Type B pancreatic cell (in vitro differentiated cells): ENCODE results near the gene VWDE. TPM values are rescaled to one million over a fixed set of nuclear protein-coding genes. Genes with fewer than 3 reads are reported as not detected.

Experiments
- DNase-seq: peaks from one replicate; pipeline ENCODE4 v3.0.0; 2021; ENCODE audit warnings: mixed read lengths; ENCODE audit not compliant: unreplicated experiment; ENCODE audit errors: extremely low spot score
- H3K27ac Mint-ChIP-seq: 2 replicates; pipeline ENCODE4 v1.8.0; 2021; ENCODE audit warnings: mild to moderate bottlenecking, mixed read lengths
- H3K27me3 Mint-ChIP-seq: 2 replicates; pipeline ENCODE4 v1.8.0; 2021; ENCODE audit warnings: mixed read lengths
- H3K36me3 Mint-ChIP-seq: 2 replicates; pipeline ENCODE4 v1.8.0; 2021; ENCODE audit warnings: mixed read lengths
- H3K4me1 Mint-ChIP-seq: one replicate; pipeline ENCODE4 v1.8.0; 2021; ENCODE audit warnings: mixed read lengths; ENCODE audit not compliant: unreplicated experiment
- H3K4me3 Mint-ChIP-seq: 2 replicates; pipeline ENCODE4 v1.8.0; 2021; ENCODE audit warnings: mild to moderate bottlenecking, mixed read lengths
- H3K9me3 Mint-ChIP-seq: 2 replicates; pipeline ENCODE4 v1.8.0; 2021; ENCODE audit warnings: mixed read lengths
- CTCF ChIP-seq: fragments of 200-600 bp; sonication (generic); conservative IDR thresholded peaks from 2 replicates; pipeline ENCODE4 v1.5.0; 2021; ENCODE audit warnings: antibody characterized with exemption, mild to moderate bottlenecking
- total RNA-seq: library from RNA; stranded (reverse); gene quantifications from 2 replicates; pipeline ENCODE4 v1.2.1, GENCODE V29; 2021; ENCODE audit warnings: low replicate concordance

Gene VWDE
- total RNA-seq, 1 donor from 2014 or later = 2.1 TPM

- Mint-ChIP-seq H3K4me1 (peaks cover 5% of the 10 kb centered on the region), H3K27ac (no peak overlapping the region), H3K27me3 (no peaks in the 10 kb centered on the region), H3K36me3 (peaks cover 3% of the 10 kb centered on the region), H3K4me3 (no peak overlapping the region), H3K9me3 (no peaks in the 10 kb centered on the region)
- DNase-seq = no peak
- no peak for TF ChIP-seq CTCF
These were observed 20.3 kb downstream of the VWDE start for GRCh38 chr7:12383377-12383776.

- TF ChIP-seq CTCF = no peak
- H3K9me3 Mint-ChIP-seq = no peaks in the 10 kb centered on the region
- H3K27ac Mint-ChIP-seq = no peak overlapping the region
- no peaks in the 10 kb centered on the region for H3K27me3 Mint-ChIP-seq
- H3K4me3 Mint-ChIP-seq = no peak overlapping the region
- peaks cover 3% of the 10 kb centered on the region for H3K36me3 Mint-ChIP-seq
- no peak for DNase-seq
- no peaks in the 10 kb centered on the region for H3K4me1 Mint-ChIP-seq
These were observed 25.3 kb downstream of the VWDE start for GRCh38 chr7:12378389-12378788.

- H3K27ac Mint-ChIP-seq = no peak overlapping the region
These were observed 26.3 kb downstream of the VWDE start for GRCh38 chr7:12377406-12377805.

GRCh38 chr7:12373580-12374263 is 29.9 kb downstream of the VWDE start:
- Mint-ChIP-seq H3K4me3 (no peak overlapping the region), H3K36me3 (no peaks in the 10 kb centered on the region), H3K4me1 (no peaks in the 10 kb centered on the region), H3K9me3 (no peaks in the 10 kb centered on the region), H3K27me3 (no peaks in the 10 kb centered on the region), H3K27ac (no peak overlapping the region)
- no peak for TF ChIP-seq CTCF
- no peak for DNase-seq

More at GRCh38 chr7:12377406-12377805, 26.3 kb downstream of the VWDE start:
- DNase-seq = no peak
- Mint-ChIP-seq H3K4me1 (no peaks in the 10 kb centered on the region), H3K36me3 (peaks cover 3% of the 10 kb centered on the region), H3K9me3 (no peaks in the 10 kb centered on the region), H3K27me3 (no peaks in the 10 kb centered on the region), H3K4me3 (no peak overlapping the region)
- TF ChIP-seq CTCF = no peak

GRCh38 chr7:12370249-12370648 is 33.4 kb downstream of the VWDE start:
- Mint-ChIP-seq H3K4me1 (no peaks in the 10 kb centered on the region), H3K27ac (no peak overlapping the region), H3K36me3 (no peaks in the 10 kb centered on the region), H3K27me3 (no peaks in the 10 kb centered on the region), H3K4me3 (no peak overlapping the region), H3K9me3 (no peaks in the 10 kb centered on the region)
- no peak for TF ChIP-seq CTCF
- no peak for DNase-seq

- Mint-ChIP-seq H3K27ac (no peak overlapping the region), H3K36me3 (no peaks in the 10 kb centered on the region), H3K9me3 (no peaks in the 10 kb centered on the region), H3K4me3 (no peak overlapping the region), H3K4me1 (no peaks in the 10 kb centered on the region), H3K27me3 (no peaks in the 10 kb centered on the region)
- DNase-seq = no peak
- no peak for TF ChIP-seq CTCF
These were observed 33.9 kb downstream of the VWDE start for GRCh38 chr7:12369756-12370155.
